ENCODE measurements around the gene CLCNKB.
"Not testable (repeated sequence)": the region's sequence is repeated elsewhere in the genome, so short reads cannot be mapped to it uniquely, and the experiment has no call there.

- TF ChIP-seq, protein P1, sequence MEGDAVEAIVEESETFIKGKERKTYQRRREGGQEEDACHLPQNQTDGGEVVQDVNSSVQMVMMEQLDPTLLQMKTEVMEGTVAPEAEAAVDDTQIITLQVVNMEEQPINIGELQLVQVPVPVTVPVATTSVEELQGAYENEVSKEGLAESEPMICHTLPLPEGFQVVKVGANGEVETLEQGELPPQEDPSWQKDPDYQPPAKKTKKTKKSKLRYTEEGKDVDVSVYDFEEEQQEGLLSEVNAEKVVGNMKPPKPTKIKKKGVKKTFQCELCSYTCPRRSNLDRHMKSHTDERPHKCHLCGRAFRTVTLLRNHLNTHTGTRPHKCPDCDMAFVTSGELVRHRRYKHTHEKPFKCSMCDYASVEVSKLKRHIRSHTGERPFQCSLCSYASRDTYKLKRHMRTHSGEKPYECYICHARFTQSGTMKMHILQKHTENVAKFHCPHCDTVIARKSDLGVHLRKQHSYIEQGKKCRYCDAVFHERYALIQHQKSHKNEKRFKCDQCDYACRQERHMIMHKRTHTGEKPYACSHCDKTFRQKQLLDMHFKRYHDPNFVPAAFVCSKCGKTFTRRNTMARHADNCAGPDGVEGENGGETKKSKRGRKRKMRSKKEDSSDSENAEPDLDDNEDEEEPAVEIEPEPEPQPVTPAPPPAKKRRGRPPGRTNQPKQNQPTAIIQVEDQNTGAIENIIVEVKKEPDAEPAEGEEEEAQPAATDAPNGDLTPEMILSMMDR (IDR thresholded peaks at IDR 0.05; ENCODE audit: low read depth, low read length, poor library complexity, severe bottlenecking) = not testable (repeated sequence)
- not testable (repeated sequence) for TF ChIP-seq EZH2phosphoT487 (IDR thresholded peaks at IDR 0.05; ENCODE audit: borderline replicate concordance, low read length)
Observed at GRCh38 chr1:16062687-16063075, 19.1 kb downstream of the CLCNKB start.

All from DOHH2 (cell line).